Lower lobe of right lung (tissue), 2 donors: ENCODE measurements around the gene SLC16A13. TPM values are rescaled to one million over a fixed set of nuclear protein-coding genes. Genes with fewer than 3 reads are reported as not detected.
"Not testable (repeated sequence)": the region's sequence is repeated elsewhere in the genome, so short reads cannot be mapped to it uniquely, and the experiment has no call there.

Experiments
- ATAC-seq, 2 donors: fragments of 200-7000 bp; cut with Tn5 transposase; one replicate each; pipeline ENCODE4 v1.9.1; 2020 to 2022; ENCODE audit warnings: mild to moderate bottlenecking in 2 of 2, moderate library complexity in 2 of 2
- DNase-seq: peaks from one replicate; pipeline ENCODE4 v3.0.0-alpha.2; 2020
- H3K27ac ChIP-seq: fragments of 200-600 bp; one replicate; pipeline ENCODE4 v1.8.0; 2022
- H3K27me3 ChIP-seq: fragments of 200-600 bp; one replicate; pipeline ENCODE4 v1.8.0; 2022; ENCODE audit warnings: low read depth
- H3K36me3 ChIP-seq: fragments of 200-600 bp; one replicate; pipeline ENCODE4 v1.8.0; 2022; ENCODE audit warnings: mild to moderate bottlenecking
- H3K4me1 ChIP-seq: fragments of 200-600 bp; one replicate; pipeline ENCODE4 v1.8.0; 2022
- H3K4me3 ChIP-seq: fragments of 200-600 bp; one replicate; pipeline ENCODE4 v1.8.0; 2022; ENCODE audit warnings: mild to moderate bottlenecking
- H3K9me3 ChIP-seq: fragments of 200-600 bp; one replicate; pipeline ENCODE4 v1.8.0; 2022
- intact Hi-C: fragments of 100-400 bp; cut with DNase I; formaldehyde crosslinking; loops from one replicate; pipeline ENCODE4 v1.11.0; 2022
- total RNA-seq: library from RNA; stranded (reverse); fragmentation: NEBNext Ultra II Directional; extraction: Animal tissue kit (Norgen Biotek cat#: 25700); gene quantifications from one replicate; pipeline ENCODE4 v1.2.1, GENCODE V29; 2021
- TF ChIP-seq, protein P1 (sequence below): fragments of 200-600 bp; IDR thresholded peaks from one replicate; pipeline ENCODE4 v1.8.0; 2022; ENCODE audit warnings: antibody characterized with exemption, mild to moderate bottlenecking
- donor health status: DM: no; HTN: yes; CAD: no; lungs with severe emphysema.

The SLC16A13 gene
- total RNA-seq, 1 donor from 2014 or later = 9.9 TPM

DNA sequence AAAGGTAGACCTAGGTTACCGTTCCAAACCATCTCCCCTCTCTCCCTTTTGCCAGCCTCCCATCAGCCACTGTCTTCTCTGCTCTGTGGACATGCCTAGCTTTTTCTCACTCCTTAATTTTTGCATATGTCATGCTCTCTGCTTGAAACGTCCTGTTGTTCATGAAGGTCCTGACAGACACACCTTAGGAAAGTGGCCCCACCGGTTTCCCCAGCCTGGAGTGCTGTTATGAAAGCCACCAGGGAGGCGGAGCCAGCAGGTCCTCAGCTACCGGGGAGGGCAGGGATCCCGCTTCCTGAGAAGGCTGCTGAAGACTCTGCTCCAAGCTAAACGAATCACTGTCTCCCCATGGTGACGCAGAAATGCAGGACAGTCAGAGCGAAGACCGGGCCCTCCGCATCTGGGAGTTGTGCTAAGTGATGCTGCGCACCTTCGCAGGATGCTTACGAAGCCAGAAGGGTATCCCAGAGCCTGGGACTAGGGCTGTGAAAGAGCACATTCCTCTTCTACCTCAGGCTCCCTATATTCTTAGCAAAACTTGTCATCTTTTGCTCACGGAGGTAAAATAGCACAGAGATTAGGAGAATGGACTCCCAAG is 10.4 kb downstream of the SLC16A13 start:
- peak; percentile 92 for DNase-seq
- ATAC-seq = peak; percentile 82 to 91
- intact Hi-C loops = no loop called here

DNA sequence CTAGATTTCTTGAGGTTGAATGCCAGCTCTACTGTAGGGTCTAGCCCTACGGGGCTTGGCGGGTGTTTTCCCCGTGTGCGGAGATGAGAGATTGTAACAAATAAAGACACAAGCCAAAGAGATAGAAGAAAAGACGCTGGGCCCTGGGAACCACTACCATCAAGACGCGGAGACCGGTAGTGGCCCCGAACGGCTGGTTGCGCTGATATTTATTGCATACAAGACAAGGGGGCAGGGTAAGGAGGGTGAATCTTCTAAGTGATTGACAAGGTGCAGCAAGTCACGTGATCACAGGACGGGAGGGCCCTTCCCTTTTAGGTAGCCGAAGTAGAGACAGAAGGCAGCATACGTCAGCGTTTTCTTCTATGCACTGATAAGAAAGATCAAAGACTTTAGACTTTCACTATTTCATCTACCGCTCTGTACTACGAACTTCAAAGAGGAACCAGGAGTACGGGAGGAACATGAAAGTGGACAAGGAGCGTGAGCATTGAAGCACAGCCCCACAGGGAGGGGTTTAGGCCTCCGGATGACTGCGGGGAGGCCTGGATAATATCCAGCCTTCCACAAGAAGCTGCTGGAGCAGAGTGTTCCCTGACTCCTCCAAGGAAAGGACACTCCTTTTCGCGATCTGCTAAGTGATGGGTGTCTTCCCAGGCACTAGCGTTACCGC is 11.0 kb downstream of the SLC16A13 start:
- Histone ChIP-seq H3K4me3 (peak overlapping the region; percentile 46), H3K4me1 (peaks cover 29% of the 10 kb centered on the region), H3K27me3 (peaks cover 24% of the 10 kb centered on the region), H3K27ac (peak overlapping the region; percentile 85)
- intact Hi-C loops, H3K9me3 ChIP-seq, H3K36me3 ChIP-seq: not testable (repeated sequence)
- ATAC-seq (peak in 1 of 2 donors; percentile 34), DNase-seq (peak; percentile 62)

More for the DNA sequence above, 10.4 kb downstream of the SLC16A13 start:
- TF ChIP-seq, protein P1, sequence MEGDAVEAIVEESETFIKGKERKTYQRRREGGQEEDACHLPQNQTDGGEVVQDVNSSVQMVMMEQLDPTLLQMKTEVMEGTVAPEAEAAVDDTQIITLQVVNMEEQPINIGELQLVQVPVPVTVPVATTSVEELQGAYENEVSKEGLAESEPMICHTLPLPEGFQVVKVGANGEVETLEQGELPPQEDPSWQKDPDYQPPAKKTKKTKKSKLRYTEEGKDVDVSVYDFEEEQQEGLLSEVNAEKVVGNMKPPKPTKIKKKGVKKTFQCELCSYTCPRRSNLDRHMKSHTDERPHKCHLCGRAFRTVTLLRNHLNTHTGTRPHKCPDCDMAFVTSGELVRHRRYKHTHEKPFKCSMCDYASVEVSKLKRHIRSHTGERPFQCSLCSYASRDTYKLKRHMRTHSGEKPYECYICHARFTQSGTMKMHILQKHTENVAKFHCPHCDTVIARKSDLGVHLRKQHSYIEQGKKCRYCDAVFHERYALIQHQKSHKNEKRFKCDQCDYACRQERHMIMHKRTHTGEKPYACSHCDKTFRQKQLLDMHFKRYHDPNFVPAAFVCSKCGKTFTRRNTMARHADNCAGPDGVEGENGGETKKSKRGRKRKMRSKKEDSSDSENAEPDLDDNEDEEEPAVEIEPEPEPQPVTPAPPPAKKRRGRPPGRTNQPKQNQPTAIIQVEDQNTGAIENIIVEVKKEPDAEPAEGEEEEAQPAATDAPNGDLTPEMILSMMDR = peak; percentile 5
- Histone ChIP-seq H3K27ac (peak overlapping the region; percentile 85), H3K4me3 (peak overlapping the region; percentile 46), H3K27me3 (peaks cover 28% of the 10 kb centered on the region), H3K4me1 (peaks cover 29% of the 10 kb centered on the region), H3K36me3 (no peaks in the 10 kb centered on the region), H3K9me3 (no peaks in the 10 kb centered on the region)

DNA sequence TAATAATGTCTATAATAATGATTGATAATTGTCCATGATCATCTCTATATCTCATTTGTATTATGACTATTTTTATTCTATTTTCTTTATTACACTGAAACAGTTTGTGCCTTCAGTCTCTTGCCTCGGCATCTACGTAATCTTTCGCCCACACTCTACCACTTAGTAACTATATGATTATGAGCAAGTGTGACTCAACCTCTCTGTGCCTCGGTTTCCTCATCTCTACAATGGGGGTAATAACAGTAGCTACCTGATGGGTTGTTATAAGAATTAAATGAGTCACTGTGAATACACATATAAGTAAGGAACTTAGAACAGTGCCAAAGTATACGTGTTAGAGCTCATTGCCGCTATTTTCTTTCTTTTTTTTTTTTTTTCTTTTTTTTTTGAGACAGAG is 11.8 kb downstream of the SLC16A13 start:
- H3K4me3 ChIP-seq = peak overlapping the region; percentile 46
- no peaks in the 10 kb centered on the region for H3K36me3 ChIP-seq
- DNase-seq (no peak), ATAC-seq (no peak)
- H3K4me1 ChIP-seq = peaks cover 26% of the 10 kb centered on the region
- H3K27me3 ChIP-seq = peaks cover 17% of the 10 kb centered on the region
- no peaks in the 10 kb centered on the region for H3K9me3 ChIP-seq
- TF ChIP-seq, protein P1 = no peak
- intact Hi-C loops = no loop called here
- H3K27ac ChIP-seq = peak overlapping the region; percentile 85

DNA sequence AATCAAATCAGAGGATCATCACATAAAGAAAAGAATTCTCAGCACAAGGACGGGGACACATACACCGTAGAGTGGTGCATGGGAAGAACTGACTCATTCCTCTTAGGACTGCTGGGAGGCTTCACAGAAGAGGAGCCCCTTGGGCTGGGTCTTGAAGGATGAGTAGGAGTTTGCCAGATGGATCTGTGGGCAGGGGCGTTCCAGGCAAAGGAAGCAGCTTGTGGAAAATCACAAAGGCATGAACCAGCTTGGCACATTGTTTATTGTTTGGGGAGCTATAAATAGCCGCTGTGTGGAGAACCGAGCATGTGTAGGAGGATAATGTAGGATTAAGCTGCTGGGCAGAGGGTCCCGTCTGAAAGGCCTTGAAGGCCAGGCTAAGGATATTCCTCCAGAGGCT is 13.2 kb downstream of the SLC16A13 start:
- DNase-seq (no peak), ATAC-seq (no peak)
- Histone ChIP-seq H3K4me3 (no peak overlapping the region), H3K27me3 (peaks cover 4% of the 10 kb centered on the region), H3K36me3 (no peaks in the 10 kb centered on the region), H3K9me3 (no peaks in the 10 kb centered on the region), H3K27ac (no peak overlapping the region), H3K4me1 (peaks cover 12% of the 10 kb centered on the region)
- intact Hi-C loops = no loop called here
- TF ChIP-seq, protein P1 = no peak

DNA sequence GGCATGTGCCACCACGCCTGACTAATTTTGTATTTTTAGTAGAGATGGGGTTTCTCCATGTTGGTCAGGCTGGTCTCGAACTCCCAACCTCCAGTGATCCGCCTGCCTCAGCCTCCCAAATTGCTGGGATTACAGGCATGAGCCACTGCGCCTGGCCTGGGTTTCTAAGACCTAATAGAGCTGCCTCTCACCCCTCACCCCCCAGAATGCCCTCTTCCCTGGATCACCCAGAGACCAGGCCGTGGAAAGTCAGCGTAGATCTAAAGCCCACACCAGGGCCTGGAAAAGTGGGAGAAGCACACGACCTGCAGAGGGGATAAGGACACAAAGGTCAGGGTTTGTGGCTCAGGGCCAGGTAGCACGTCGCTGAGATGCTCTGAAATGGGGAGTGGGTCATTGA is 14.8 kb downstream of the SLC16A13 start:
- H3K36me3 ChIP-seq, DNase-seq, H3K9me3 ChIP-seq, H3K4me3 ChIP-seq, ATAC-seq, H3K27ac ChIP-seq, H3K27me3 ChIP-seq, H3K4me1 ChIP-seq: not testable (repeated sequence)
- intact Hi-C loops = loop anchor here (5.0 kb wide), 1 partner anchor 87 kb away; no protein-coding TSS in a partner anchor

DNA sequence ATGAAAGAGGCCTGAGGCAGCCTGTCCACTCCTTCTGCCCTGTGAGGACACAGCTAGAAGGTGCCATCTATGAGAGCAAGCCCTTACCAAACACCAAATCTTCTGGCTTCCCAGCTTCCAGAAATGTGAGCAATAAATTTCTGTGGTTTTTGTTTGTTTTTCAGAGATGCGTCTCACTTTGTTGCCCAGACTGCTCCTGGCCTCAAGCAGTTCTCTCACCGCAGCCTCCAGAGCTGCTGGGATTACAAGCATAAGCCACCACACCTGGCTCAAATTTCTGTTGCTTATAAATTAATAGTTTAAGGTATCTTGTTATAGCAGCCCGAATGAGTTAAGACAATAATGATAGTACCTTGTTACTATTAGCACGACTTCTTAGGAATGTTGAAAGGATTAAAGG is 20.6 kb downstream of the SLC16A13 start:
- ATAC-seq (no peak), DNase-seq (no peak)
- no peaks in the 10 kb centered on the region for H3K9me3 ChIP-seq
- H3K27me3 ChIP-seq = peaks cover 3% of the 10 kb centered on the region
- no peaks in the 10 kb centered on the region for H3K36me3 ChIP-seq
- TF ChIP-seq, protein P1 = no peak
- H3K4me3 ChIP-seq = no peak overlapping the region
- no peak overlapping the region for H3K27ac ChIP-seq
- H3K4me1 ChIP-seq = no peaks in the 10 kb centered on the region
- intact Hi-C loops = no loop called here
